ENCODE results near the gene TTC21B.

GRCh38 chr2:165933211-165933910, 20.2 kb downstream of the TTC21B start:
- no peak for TF ChIP-seq CTCF (IDR thresholded peaks at IDR 0.05; ENCODE audit: low read length)
- TF ChIP-seq EZH2 (optimal IDR thresholded peaks at IDR 0.05; ENCODE audit: low read depth, low read length), result no peak
